Measurements from ENCODE around the gene CIB1.
A peak's percentile ranks its signal among the peaks of the same experiment; 100 is the strongest.

CIB1 gene

GRCh38 chr15:90211009-90211408 is 22.7 kb downstream of the CIB1 start:
- H3K27ac ChIP-seq (ENCODE audit: low read depth, low read length), result no peak overlapping the region
- no peak overlapping the region for H3K4me3 ChIP-seq (ENCODE audit: low read depth in 1 of 5, low read length in 5 of 5)
- peaks cover 2 to 20% (median 9%) of the 10 kb centered on the region in 5 donors for H3K4me1 ChIP-seq (ENCODE audit: control insufficient read depth in 5 of 5, insufficient read depth in 5 of 5, low read length in 5 of 5)

GRCh38 chr15:90210593-90210992 is 23.1 kb downstream of the CIB1 start:
- H3K9me3 ChIP-seq (ENCODE audit: control insufficient read depth in 5 of 5, low read length in 5 of 5), result no peaks in the 10 kb centered on the region
- no peak overlapping the region for H3K4me3 ChIP-seq (ENCODE audit: low read depth in 1 of 5, low read length in 5 of 5)
- no peaks in the 10 kb centered on the region for H3K36me3 ChIP-seq (ENCODE audit: control insufficient read depth in 5 of 5, insufficient read depth in 5 of 5, low read length in 5 of 5)
- H3K9ac ChIP-seq (ENCODE audit: low read length in 5 of 5), result no peak overlapping the region
- H3K4me1 ChIP-seq (ENCODE audit: control insufficient read depth in 5 of 5, insufficient read depth in 5 of 5, low read length in 5 of 5), result peaks cover 2 to 20% (median 10%) of the 10 kb centered on the region in 5 donors
- H3K27ac ChIP-seq (ENCODE audit: low read depth, low read length), result no peak overlapping the region
- H3K27me3 ChIP-seq (ENCODE audit: control insufficient read depth in 5 of 5, insufficient read depth in 4 of 5, low read length in 5 of 5), result no peaks in the 10 kb centered on the region

More at GRCh38 chr15:90211009-90211408, 22.7 kb downstream of the CIB1 start:
- Histone ChIP-seq H3K9ac (ENCODE audit: low read length in 5 of 5) (no peak overlapping the region), H3K9me3 (ENCODE audit: control insufficient read depth in 5 of 5, low read length in 5 of 5) (no peaks in the 10 kb centered on the region), H3K27me3 (ENCODE audit: control insufficient read depth in 5 of 5, insufficient read depth in 4 of 5, low read length in 5 of 5) (no peaks in the 10 kb centered on the region), H3K36me3 (ENCODE audit: control insufficient read depth in 5 of 5, insufficient read depth in 5 of 5, low read length in 5 of 5) (no peaks in the 10 kb centered on the region)

- Histone ChIP-seq H3K9me3 (ENCODE audit: control insufficient read depth in 5 of 5, low read length in 5 of 5) (no peaks in the 10 kb centered on the region), H3K27ac (ENCODE audit: low read depth, low read length) (no peak overlapping the region), H3K4me3 (ENCODE audit: low read depth in 1 of 5, low read length in 5 of 5) (no peak overlapping the region), H3K27me3 (ENCODE audit: control insufficient read depth in 5 of 5, insufficient read depth in 4 of 5, low read length in 5 of 5) (no peaks in the 10 kb centered on the region), H3K9ac (ENCODE audit: low read length in 5 of 5) (no peak overlapping the region), H3K4me1 (ENCODE audit: control insufficient read depth in 5 of 5, insufficient read depth in 5 of 5, low read length in 5 of 5) (peaks cover 2 to 20% (median 10%) of the 10 kb centered on the region in 5 donors), H3K36me3 (ENCODE audit: control insufficient read depth in 5 of 5, insufficient read depth in 5 of 5, low read length in 5 of 5) (no peaks in the 10 kb centered on the region)
Observed at GRCh38 chr15:90209591-90209990, 24.1 kb downstream of the CIB1 start.

- no peak overlapping the region for H3K9ac ChIP-seq (ENCODE audit: low read length in 5 of 5)
- H3K9me3 ChIP-seq (ENCODE audit: control insufficient read depth in 5 of 5, low read length in 5 of 5), result no peaks in the 10 kb centered on the region
- no peaks in the 10 kb centered on the region for H3K36me3 ChIP-seq (ENCODE audit: control insufficient read depth in 5 of 5, insufficient read depth in 5 of 5, low read length in 5 of 5)
- H3K27ac ChIP-seq (ENCODE audit: low read depth, low read length), result no peak overlapping the region
- H3K4me1 ChIP-seq (ENCODE audit: control insufficient read depth in 5 of 5, insufficient read depth in 5 of 5, low read length in 5 of 5), result peaks cover 2 to 20% (median 12%) of the 10 kb centered on the region in 5 donors
- no peaks in the 10 kb centered on the region for H3K27me3 ChIP-seq (ENCODE audit: control insufficient read depth in 5 of 5, insufficient read depth in 4 of 5, low read length in 5 of 5)
- H3K4me3 ChIP-seq (ENCODE audit: low read depth in 1 of 5, low read length in 5 of 5), result no peak overlapping the region
Observed at GRCh38 chr15:90208356-90208755, 25.4 kb downstream of the CIB1 start.

GRCh38 chr15:90207252-90207651 is 26.5 kb downstream of the CIB1 start:
- H3K4me1 ChIP-seq (ENCODE audit: control insufficient read depth in 5 of 5, insufficient read depth in 5 of 5, low read length in 5 of 5), result peaks cover 2 to 23% (median 17%) of the 10 kb centered on the region in 5 donors
- H3K27ac ChIP-seq (ENCODE audit: low read depth, low read length), result no peak overlapping the region
- H3K9me3 ChIP-seq (ENCODE audit: control insufficient read depth in 5 of 5, low read length in 5 of 5), result no peaks in the 10 kb centered on the region
- no peak overlapping the region for H3K4me3 ChIP-seq (ENCODE audit: low read depth in 1 of 5, low read length in 5 of 5)
- H3K36me3 ChIP-seq (ENCODE audit: control insufficient read depth in 5 of 5, insufficient read depth in 5 of 5, low read length in 5 of 5), result no peaks in the 10 kb centered on the region
- peaks cover 0 to 5% (median 0%) of the 10 kb centered on the region in 5 donors for H3K27me3 ChIP-seq (ENCODE audit: control insufficient read depth in 5 of 5, insufficient read depth in 4 of 5, low read length in 5 of 5)
- no peak overlapping the region for H3K9ac ChIP-seq (ENCODE audit: low read length in 5 of 5)

- Histone ChIP-seq H3K4me1 (ENCODE audit: control insufficient read depth in 5 of 5, insufficient read depth in 5 of 5, low read length in 5 of 5) (peaks cover 0 to 21% (median 18%) of the 10 kb centered on the region in 5 donors), H3K27ac (ENCODE audit: low read depth, low read length) (no peak overlapping the region), H3K9ac (ENCODE audit: low read length in 5 of 5) (no peak overlapping the region), H3K36me3 (ENCODE audit: control insufficient read depth in 5 of 5, insufficient read depth in 5 of 5, low read length in 5 of 5) (no peaks in the 10 kb centered on the region), H3K9me3 (ENCODE audit: control insufficient read depth in 5 of 5, low read length in 5 of 5) (no peaks in the 10 kb centered on the region), H3K4me3 (ENCODE audit: low read depth in 1 of 5, low read length in 5 of 5) (no peak overlapping the region), H3K27me3 (ENCODE audit: control insufficient read depth in 5 of 5, insufficient read depth in 4 of 5, low read length in 5 of 5) (peaks cover 0 to 7% (median 0%) of the 10 kb centered on the region in 5 donors)
Observed at GRCh38 chr15:90205886-90206285, 27.9 kb downstream of the CIB1 start.

- Histone ChIP-seq H3K4me3 (ENCODE audit: low read depth in 1 of 5, low read length in 5 of 5) (no peak overlapping the region), H3K4me1 (ENCODE audit: control insufficient read depth in 5 of 5, insufficient read depth in 5 of 5, low read length in 5 of 5) (peaks cover 0 to 26% (median 22%) of the 10 kb centered on the region in 5 donors), H3K9me3 (ENCODE audit: control insufficient read depth in 5 of 5, low read length in 5 of 5) (no peaks in the 10 kb centered on the region), H3K27ac (ENCODE audit: low read depth, low read length) (no peak overlapping the region), H3K36me3 (ENCODE audit: control insufficient read depth in 5 of 5, insufficient read depth in 5 of 5, low read length in 5 of 5) (no peaks in the 10 kb centered on the region), H3K27me3 (ENCODE audit: control insufficient read depth in 5 of 5, insufficient read depth in 4 of 5, low read length in 5 of 5) (peaks cover 0 to 7% (median 0%) of the 10 kb centered on the region in 5 donors), H3K9ac (ENCODE audit: low read length in 5 of 5) (no peak overlapping the region)
Observed at GRCh38 chr15:90205050-90205848, 28.5 kb downstream of the CIB1 start.

- H3K4me3 ChIP-seq (ENCODE audit: low read depth in 1 of 5, low read length in 5 of 5), result no peak overlapping the region
- H3K27me3 ChIP-seq (ENCODE audit: control insufficient read depth in 5 of 5, insufficient read depth in 4 of 5, low read length in 5 of 5), result peaks cover 0 to 7% (median 0%) of the 10 kb centered on the region in 5 donors
- H3K9me3 ChIP-seq (ENCODE audit: control insufficient read depth in 5 of 5, low read length in 5 of 5), result no peaks in the 10 kb centered on the region
- peaks cover 0 to 26% (median 22%) of the 10 kb centered on the region in 5 donors for H3K4me1 ChIP-seq (ENCODE audit: control insufficient read depth in 5 of 5, insufficient read depth in 5 of 5, low read length in 5 of 5)
- H3K36me3 ChIP-seq (ENCODE audit: control insufficient read depth in 5 of 5, insufficient read depth in 5 of 5, low read length in 5 of 5), result no peaks in the 10 kb centered on the region
- no peak overlapping the region for H3K27ac ChIP-seq (ENCODE audit: low read depth, low read length)
- H3K9ac ChIP-seq (ENCODE audit: low read length in 5 of 5), result no peak overlapping the region
Observed at GRCh38 chr15:90203922-90204321, 29.8 kb downstream of the CIB1 start.

- H3K4me3 ChIP-seq (ENCODE audit: low read depth in 1 of 5, low read length in 5 of 5), result no peak overlapping the region
Observed at GRCh38 chr15:90203473-90203872, 30.3 kb downstream of the CIB1 start.

GRCh38 chr15:90202929-90203328 is 30.8 kb downstream of the CIB1 start:
- Histone ChIP-seq H3K36me3 (ENCODE audit: control insufficient read depth in 5 of 5, insufficient read depth in 5 of 5, low read length in 5 of 5) (no peaks in the 10 kb centered on the region), H3K9ac (ENCODE audit: low read length in 5 of 5) (no peak overlapping the region), H3K27ac (ENCODE audit: low read depth, low read length) (no peak overlapping the region), H3K4me1 (ENCODE audit: control insufficient read depth in 5 of 5, insufficient read depth in 5 of 5, low read length in 5 of 5) (peaks cover 0 to 26% (median 22%) of the 10 kb centered on the region in 5 donors), H3K9me3 (ENCODE audit: control insufficient read depth in 5 of 5, low read length in 5 of 5) (no peaks in the 10 kb centered on the region), H3K4me3 (ENCODE audit: low read depth in 1 of 5, low read length in 5 of 5) (peak overlapping the region in 1 of 5 donors; percentile 71), H3K27me3 (ENCODE audit: control insufficient read depth in 5 of 5, insufficient read depth in 4 of 5, low read length in 5 of 5) (peaks cover 0 to 7% (median 0%) of the 10 kb centered on the region in 5 donors)

More at GRCh38 chr15:90203473-90203872, 30.3 kb downstream of the CIB1 start:
- Histone ChIP-seq H3K4me1 (ENCODE audit: control insufficient read depth in 5 of 5, insufficient read depth in 5 of 5, low read length in 5 of 5) (peaks cover 0 to 26% (median 22%) of the 10 kb centered on the region in 5 donors), H3K36me3 (ENCODE audit: control insufficient read depth in 5 of 5, insufficient read depth in 5 of 5, low read length in 5 of 5) (no peaks in the 10 kb centered on the region), H3K27me3 (ENCODE audit: control insufficient read depth in 5 of 5, insufficient read depth in 4 of 5, low read length in 5 of 5) (peaks cover 0 to 7% (median 0%) of the 10 kb centered on the region in 5 donors), H3K9me3 (ENCODE audit: control insufficient read depth in 5 of 5, low read length in 5 of 5) (no peaks in the 10 kb centered on the region), H3K27ac (ENCODE audit: low read depth, low read length) (no peak overlapping the region), H3K9ac (ENCODE audit: low read length in 5 of 5) (no peak overlapping the region)

All from subcutaneous abdominal adipose tissue (tissue), 5 donors.